HEK293 (cell line): Measurements from ENCODE around the gene ZNF385C.
A peak's percentile ranks its signal among the peaks of the same experiment; 100 is the strongest.

Source experiments
- BCL11B ChIP-seq: fragments of 450-650 bp; formaldehyde crosslinking; IDR thresholded peaks from 2 replicates; pipeline ENCODE4 v1.5.1; 2016; ENCODE audit warnings: low read depth, missing biosample characterization, missing genetic modification characterization
- EGR2 ChIP-seq: fragments of 450-650 bp; formaldehyde crosslinking; IDR thresholded peaks from 2 replicates; pipeline ENCODE4 v1.5.1; 2016; ENCODE audit warnings: low read depth, missing biosample characterization, missing genetic modification characterization
- HIC1 ChIP-seq: fragments of 450-650 bp; formaldehyde crosslinking; IDR thresholded peaks from 2 replicates; pipeline ENCODE4 v1.5.1; 2016; ENCODE audit warnings: missing biosample characterization, missing genetic modification characterization
- KLF16 ChIP-seq: fragments of 450-650 bp; formaldehyde crosslinking; IDR thresholded peaks from 2 replicates; pipeline ENCODE4 v1.5.1; 2017; ENCODE audit warnings: missing biosample characterization, missing genetic modification characterization
- KLF9 ChIP-seq: fragments of 450-650 bp; formaldehyde crosslinking; IDR thresholded peaks from 2 replicates; pipeline ENCODE4 v1.5.1; 2016; ENCODE audit warnings: missing biosample characterization, missing genetic modification characterization, low read depth
- MZF1 ChIP-seq: fragments of 450-650 bp; formaldehyde crosslinking; IDR thresholded peaks from 2 replicates; pipeline ENCODE4 v1.5.1; 2017; ENCODE audit warnings: missing biosample characterization, missing genetic modification characterization, borderline replicate concordance
- PRDM6 ChIP-seq: fragments of 450-650 bp; formaldehyde crosslinking; IDR thresholded peaks from 2 replicates; pipeline ENCODE4 v1.5.1; 2017; ENCODE audit warnings: missing biosample characterization, missing genetic modification characterization
- SP3 ChIP-seq: fragments of 450-650 bp; formaldehyde crosslinking; IDR thresholded peaks from 2 replicates; pipeline ENCODE4 v1.5.1; 2016; ENCODE audit warnings: missing biosample characterization, missing genetic modification characterization
- TCF7L2 ChIP-seq: IDR thresholded peaks from 2 replicates; pipeline ENCODE4 v1.6.1; 2011; ENCODE audit warnings: low read depth, mild to moderate bottlenecking, inconsistent platforms, low read length, moderate library complexity, borderline replicate concordance
- ZFP41 ChIP-seq: fragments of 450-650 bp; formaldehyde crosslinking; IDR thresholded peaks from 2 replicates; pipeline ENCODE4 v1.5.1; 2016; ENCODE audit warnings: missing biosample characterization, missing genetic modification characterization, borderline replicate concordance
- ZFP69B ChIP-seq: fragments of 450-650 bp; formaldehyde crosslinking; IDR thresholded peaks from 2 replicates; pipeline ENCODE4 v1.5.1; 2016; ENCODE audit warnings: missing biosample characterization, missing genetic modification characterization
- ZNF132 ChIP-seq: fragments of 450-650 bp; formaldehyde crosslinking; IDR thresholded peaks from 2 replicates; pipeline ENCODE4 v1.5.1; 2017; ENCODE audit warnings: missing biosample characterization, missing genetic modification characterization, borderline replicate concordance
- ZNF146 ChIP-seq: fragments of 450-650 bp; formaldehyde crosslinking; IDR thresholded peaks from 2 replicates; pipeline ENCODE4 v1.5.1; 2016; ENCODE audit warnings: missing biosample characterization, missing genetic modification characterization
- ZNF211 ChIP-seq: fragments of 450-650 bp; formaldehyde crosslinking; IDR thresholded peaks from 2 replicates; pipeline ENCODE4 v1.5.1; 2016; ENCODE audit warnings: low read depth, missing biosample characterization, missing genetic modification characterization
- ZNF24 ChIP-seq: fragments of 450-650 bp; formaldehyde crosslinking; IDR thresholded peaks from 2 replicates; pipeline ENCODE4 v1.5.1; 2016; ENCODE audit warnings: missing biosample characterization, missing genetic modification characterization
- ZNF274 ChIP-seq, 2 experiments: fragments of 200-500 bp in 1 of 2; fragments of 450-650 bp in 1 of 2; sonication (Bioruptor generic) in 1 of 2; formaldehyde crosslinking in 1 of 2; IDR thresholded peaks; 2 replicates each; pipeline versions ENCODE4 v1.5.1 to v1.6.1; 2014 to 2016; ENCODE audit warnings: borderline replicate concordance in 1 of 2, inconsistent platforms in 1 of 2, low read length in 1 of 2, missing biosample characterization in 1 of 2, missing genetic modification characterization in 1 of 2
- ZNF292 ChIP-seq: fragments of 450-650 bp; formaldehyde crosslinking; IDR thresholded peaks from 2 replicates; pipeline ENCODE4 v1.5.1; 2016; ENCODE audit warnings: low read depth, missing biosample characterization, missing genetic modification characterization, borderline replicate concordance
- ZNF335 ChIP-seq: fragments of 450-650 bp; formaldehyde crosslinking; conservative IDR thresholded peaks from 2 replicates; pipeline ENCODE4 v1.5.1; 2016; ENCODE audit warnings: missing biosample characterization, missing genetic modification characterization
- ZNF354C ChIP-seq: fragments of 450-650 bp; formaldehyde crosslinking; IDR thresholded peaks from 2 replicates; pipeline ENCODE4 v1.5.1; 2016; ENCODE audit warnings: missing biosample characterization, missing genetic modification characterization, low read depth, borderline replicate concordance
- ZNF501 ChIP-seq: fragments of 450-650 bp; formaldehyde crosslinking; IDR thresholded peaks from 2 replicates; pipeline ENCODE4 v1.5.1; 2016; ENCODE audit warnings: missing biosample characterization, missing genetic modification characterization
- ZNF548 ChIP-seq: fragments of 450-650 bp; formaldehyde crosslinking; IDR thresholded peaks from 2 replicates; pipeline ENCODE4 v1.5.1; 2016; ENCODE audit warnings: missing biosample characterization, missing genetic modification characterization
- ZNF555 ChIP-seq: fragments of 450-650 bp; formaldehyde crosslinking; conservative IDR thresholded peaks from 2 replicates; pipeline ENCODE4 v1.5.1; 2017; ENCODE audit warnings: missing biosample characterization, mild to moderate bottlenecking, missing genetic modification characterization, inconsistent platforms
- ZNF561 ChIP-seq: fragments of 450-650 bp; IDR thresholded peaks from 2 replicates; pipeline ENCODE4 v1.5.1; 2018; ENCODE audit warnings: missing biosample characterization, missing genetic modification characterization, borderline replicate concordance
- ZNF701 ChIP-seq: fragments of 450-650 bp; formaldehyde crosslinking; IDR thresholded peaks from 2 replicates; pipeline ENCODE4 v1.5.1; 2016; ENCODE audit warnings: missing biosample characterization, missing genetic modification characterization
- ZNF768 ChIP-seq: fragments of 450-650 bp; formaldehyde crosslinking; IDR thresholded peaks from 2 replicates; pipeline ENCODE4 v1.5.1; 2018; ENCODE audit warnings: missing biosample characterization, mild to moderate bottlenecking, missing genetic modification characterization
- ZNF785 ChIP-seq: fragments of 450-650 bp; formaldehyde crosslinking; IDR thresholded peaks from 2 replicates; pipeline ENCODE4 v1.5.1; 2016; ENCODE audit warnings: missing biosample characterization, missing genetic modification characterization
- ZSCAN23 ChIP-seq: fragments of 450-650 bp; formaldehyde crosslinking; IDR thresholded peaks from 2 replicates; pipeline ENCODE4 v1.5.1; 2016; ENCODE audit warnings: missing biosample characterization, missing genetic modification characterization
- TF ChIP-seq, protein P1 (sequence below): fragments of 450-650 bp; formaldehyde crosslinking; IDR thresholded peaks from 2 replicates; pipeline ENCODE4; 2016; ENCODE audit warnings: missing biosample characterization, missing genetic modification characterization
- TF ChIP-seq, protein P2 (sequence below): fragments of 450-650 bp; IDR thresholded peaks from 2 replicates; pipeline ENCODE4 v1.5.1; 2018; ENCODE audit warnings: missing biosample characterization, mild to moderate bottlenecking, missing genetic modification characterization
- TF ChIP-seq, protein P3 (sequence below): fragments of 450-650 bp; formaldehyde crosslinking; IDR thresholded peaks from 2 replicates; pipeline ENCODE4 v1.5.1; 2016; ENCODE audit warnings: missing biosample characterization, missing genetic modification characterization

Gene ZNF385C

DNA sequence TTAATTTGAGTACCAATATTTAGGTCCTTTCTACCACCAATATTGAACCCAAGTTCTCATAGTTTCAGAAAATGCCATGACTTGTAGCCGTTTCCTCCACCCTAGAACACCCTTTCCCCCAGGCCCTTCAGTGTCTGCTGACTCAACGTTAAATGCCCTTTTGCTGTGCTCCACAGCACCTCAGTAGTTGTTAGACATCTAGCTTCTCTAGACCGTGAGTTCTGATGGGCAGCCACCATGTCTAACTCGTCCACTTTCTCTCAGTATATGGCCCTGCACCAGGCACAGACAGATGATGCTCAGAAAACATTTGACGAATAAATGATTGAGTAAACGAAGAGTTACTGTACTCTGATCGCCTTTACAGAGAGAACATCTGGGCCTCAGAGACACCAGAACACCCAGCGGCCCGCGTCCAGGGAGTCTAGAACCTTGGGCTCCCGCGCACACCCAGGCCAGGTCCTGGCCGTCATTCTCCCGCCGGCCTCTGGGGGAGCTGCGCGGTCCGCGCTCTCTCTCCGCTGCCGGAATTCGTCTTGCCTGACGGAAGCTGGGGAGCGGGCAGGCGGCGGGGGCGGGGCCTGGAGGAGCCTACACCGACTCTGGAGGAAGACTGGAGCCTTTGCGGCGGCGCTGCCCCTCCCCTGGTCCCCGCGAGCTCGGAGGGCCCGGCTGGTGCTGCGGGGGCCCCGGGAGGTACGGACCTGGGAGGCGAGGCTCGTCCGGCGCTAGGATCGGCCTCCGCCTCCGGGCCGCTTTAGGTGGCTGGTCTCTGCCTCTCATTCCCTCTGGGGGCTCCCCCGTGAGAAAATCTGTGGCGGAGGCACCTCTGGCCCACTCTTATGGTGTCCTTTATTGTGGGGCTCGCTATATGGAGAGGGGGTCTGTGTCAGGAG lies 78.5 kb downstream of the ZNF385C start, which contains the start of gene NKIRAS2 (continued):
- no peak for TF ChIP-seq PRDM6 (tag by site-specific recombination)
- TF ChIP-seq, protein P1, sequence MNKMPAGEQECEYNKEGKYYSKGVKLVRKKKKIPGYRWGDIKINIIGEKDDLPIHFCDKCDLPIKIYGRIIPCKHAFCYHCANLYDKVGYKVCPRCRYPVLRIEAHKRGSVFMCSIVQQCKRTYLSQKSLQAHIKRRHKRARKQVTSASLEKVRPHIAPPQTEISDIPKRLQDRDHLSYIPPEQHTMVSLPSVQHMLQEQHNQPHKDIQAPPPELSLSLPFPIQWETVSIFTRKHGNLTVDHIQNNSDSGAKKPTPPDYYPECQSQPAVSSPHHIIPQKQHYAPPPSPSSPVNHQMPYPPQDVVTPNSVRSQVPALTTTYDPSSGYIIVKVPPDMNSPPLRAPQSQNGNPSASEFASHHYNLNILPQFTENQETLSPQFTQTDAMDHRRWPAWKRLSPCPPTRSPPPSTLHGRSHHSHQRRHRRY (tag by site-specific recombination) = no peak
- no peak for TF ChIP-seq ZNF548 (tag by site-specific recombination)
- peak; percentile 69 for TF ChIP-seq EGR2 (tag by site-specific recombination)
- TF ChIP-seq KLF16 = peak; percentile 64; the same call in 1 of the 2 replicates
- TF ChIP-seq ZSCAN23 (tag by site-specific recombination) = no peak
- TF ChIP-seq ZNF354C (tag by site-specific recombination) = no peak
- TF ChIP-seq, protein P2, sequence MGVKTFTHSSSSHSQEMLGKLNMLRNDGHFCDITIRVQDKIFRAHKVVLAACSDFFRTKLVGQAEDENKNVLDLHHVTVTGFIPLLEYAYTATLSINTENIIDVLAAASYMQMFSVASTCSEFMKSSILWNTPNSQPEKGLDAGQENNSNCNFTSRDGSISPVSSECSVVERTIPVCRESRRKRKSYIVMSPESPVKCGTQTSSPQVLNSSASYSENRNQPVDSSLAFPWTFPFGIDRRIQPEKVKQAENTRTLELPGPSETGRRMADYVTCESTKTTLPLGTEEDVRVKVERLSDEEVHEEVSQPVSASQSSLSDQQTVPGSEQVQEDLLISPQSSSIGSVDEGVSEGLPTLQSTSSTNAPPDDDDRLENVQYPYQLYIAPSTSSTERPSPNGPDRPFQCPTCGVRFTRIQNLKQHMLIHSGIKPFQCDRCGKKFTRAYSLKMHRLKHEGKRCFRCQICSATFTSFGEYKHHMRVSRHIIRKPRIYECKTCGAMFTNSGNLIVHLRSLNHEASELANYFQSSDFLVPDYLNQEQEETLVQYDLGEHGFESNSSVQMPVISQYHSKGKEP (tag by site-specific recombination) = no peak
- no peak for TF ChIP-seq ZNF785 (tag by site-specific recombination)
- TF ChIP-seq ZNF211 (tag by site-specific recombination) = no peak
- no peak for TF ChIP-seq ZNF292 (tag by site-specific recombination)
- TF ChIP-seq ZFP69B (tag by site-specific recombination) = no peak
- TF ChIP-seq HIC1 = no peak
- TF ChIP-seq KLF9 (tag by site-specific recombination) = peak; percentile 76; the same call in 1 of the 2 replicates
- peak; percentile 71; the same call in 1 of the 2 replicates for TF ChIP-seq ZNF501
- TF ChIP-seq ZNF146 (tag by site-specific recombination) = no peak
- TF ChIP-seq BCL11B (tag by site-specific recombination) = no peak
- TF ChIP-seq ZNF335 (tag by site-specific recombination) = peak; percentile 88
- TF ChIP-seq ZNF768 (tag by site-specific recombination) = no peak
- no peak for TF ChIP-seq ZFP41 (tag by site-specific recombination)
- peak; percentile 67 for TF ChIP-seq ZNF561 (tag by site-specific recombination)
- peak; percentile 60; the same call in 1 of the 2 replicates for TF ChIP-seq ZNF24 (tag by site-specific recombination)
- no peak for TF ChIP-seq MZF1 (tag by site-specific recombination)
- TF ChIP-seq TCF7L2 = no peak
- TF ChIP-seq, protein P3, sequence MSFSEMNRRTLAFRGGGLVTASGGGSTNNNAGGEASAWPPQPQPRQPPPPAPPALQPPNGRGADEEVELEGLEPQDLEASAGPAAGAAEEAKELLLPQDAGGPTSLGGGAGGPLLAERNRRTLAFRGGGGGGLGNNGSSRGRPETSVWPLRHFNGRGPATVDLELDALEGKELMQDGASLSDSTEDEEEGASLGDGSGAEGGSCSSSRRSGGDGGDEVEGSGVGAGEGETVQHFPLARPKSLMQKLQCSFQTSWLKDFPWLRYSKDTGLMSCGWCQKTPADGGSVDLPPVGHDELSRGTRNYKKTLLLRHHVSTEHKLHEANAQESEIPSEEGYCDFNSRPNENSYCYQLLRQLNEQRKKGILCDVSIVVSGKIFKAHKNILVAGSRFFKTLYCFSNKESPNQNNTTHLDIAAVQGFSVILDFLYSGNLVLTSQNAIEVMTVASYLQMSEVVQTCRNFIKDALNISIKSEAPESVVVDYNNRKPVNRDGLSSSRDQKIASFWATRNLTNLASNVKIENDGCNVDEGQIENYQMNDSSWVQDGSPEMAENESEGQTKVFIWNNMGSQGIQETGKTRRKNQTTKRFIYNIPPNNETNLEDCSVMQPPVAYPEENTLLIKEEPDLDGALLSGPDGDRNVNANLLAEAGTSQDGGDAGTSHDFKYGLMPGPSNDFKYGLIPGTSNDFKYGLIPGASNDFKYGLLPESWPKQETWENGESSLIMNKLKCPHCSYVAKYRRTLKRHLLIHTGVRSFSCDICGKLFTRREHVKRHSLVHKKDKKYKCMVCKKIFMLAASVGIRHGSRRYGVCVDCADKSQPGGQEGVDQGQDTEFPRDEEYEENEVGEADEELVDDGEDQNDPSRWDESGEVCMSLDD (tag by site-specific recombination) = peak; percentile 68; the same call in 1 of the 2 replicates
- TF ChIP-seq SP3 (tag by site-specific recombination) = peak; percentile 87
- TF ChIP-seq ZNF701 (tag by site-specific recombination) = no peak
- TF ChIP-seq ZNF274 (IDR thresholded peaks at IDR 0.05; ENCODE audit: low read length) = no peak
- TF ChIP-seq ZNF274 (tag by site-specific recombination; IDR thresholded peaks at IDR 0.05; ENCODE audit: borderline replicate concordance) = no peak
- TF ChIP-seq ZNF132 (tag by site-specific recombination) = no peak
- no peak for TF ChIP-seq ZNF555
